HepG2 (cell line): ENCODE measurements around the gene SMO. TPM values are rescaled to one million over a fixed set of nuclear protein-coding genes. Genes with fewer than 3 reads are reported as not detected.
A peak's percentile ranks its signal among the peaks of the same experiment; 100 is the strongest.

Experiments
- ATAC-seq: fragments of 200-7000 bp; cut with Tn5 transposase; 3 replicates; pipeline ENCODE4 v1.9.1; 2020; ENCODE audit warnings: mild to moderate bottlenecking, moderate library complexity
- BruUV-seq: library from RNA; stranded (reverse); fragments of 400-500 nt; replicated peaks from 2 replicates; lab custom pipeline; 2021; lab: Mats Ljungman, UMichigan
- CTCF ChIA-PET: fragments of 300-600 bp; formaldehyde crosslinking; extraction: SDS; loops from one replicate; lab custom pipeline; 2021; ENCODE audit warnings: low total read pairs, inconsistent platforms, low intra/inter-chr PET ratio; lab: Yijun Ruan, JAX
- POLR2A ChIA-PET: fragments of 350-600 bp; sonication (Branson Sonifier 250); formaldehyde crosslinking; loops from one replicate; lab custom pipeline; 2020; ENCODE audit warnings: antibody characterized with exemption, inconsistent platforms; lab: Yijun Ruan, JAX
- DNase-seq: peaks from one replicate; pipeline ENCODE4 v3.0.0-alpha.2; 2015; ENCODE audit warnings: low spot score
- FAIRE-seq: peaks from 3 replicates; lab custom pipeline; 2011; peaks lifted over from hg19 to GRCh38; lab: Jason Lieb, UNC
- H2AFZ ChIP-seq: one replicate; pipeline ENCODE4 v1.6.1; 2011; ENCODE audit warnings: low read length, inconsistent platforms
- H3K27ac ChIP-seq: fragments of 300-600 bp; 3 replicates; pipeline ENCODE4 v1.8.0; 2011; ENCODE audit warnings: mixed run types, mild to moderate bottlenecking, mixed read lengths, low read length, inconsistent platforms; ENCODE audit not compliant: insufficient read depth; ENCODE audit errors: extremely low read length
- H3K27me3 ChIP-seq, 2 experiments: fragments of 200-600 bp in 1 of 2; 2 replicates in 1 of 2; 3 replicates in 1 of 2; pipeline versions ENCODE4 v1.6.0 to v1.8.0; 2011; ENCODE audit warnings: low read length in 2 of 2, mild to moderate bottlenecking in 2 of 2, moderate library complexity in 2 of 2, inconsistent platforms in 1 of 2; ENCODE audit not compliant: insufficient read depth in 2 of 2, control insufficient read depth in 1 of 2
- H3K36me3 ChIP-seq, 2 experiments: fragments of 200-600 bp in 1 of 2; replicated peaks in 1 of 2; 2 replicates in 1 of 2; 3 replicates in 1 of 2; pipeline versions ENCODE4 v1.5.1 to v1.8.0; 2011; ENCODE audit warnings: low read length in 2 of 2, inconsistent platforms in 1 of 2; ENCODE audit not compliant: insufficient read depth in 2 of 2, control insufficient read depth in 1 of 2
- H3K4me1 ChIP-seq: 2 replicates; pipeline ENCODE4 v1.5.1; 2012; ENCODE audit warnings: low read length, inconsistent platforms; ENCODE audit not compliant: insufficient read depth
- H3K4me2 ChIP-seq: 2 replicates; pipeline ENCODE4 v1.6.0; 2011; ENCODE audit warnings: low read depth, low read length, inconsistent platforms
- H3K4me3 ChIP-seq, 3 experiments: fragments of 200-600 bp in 1 of 3; sonication (generic), shearing (Covaris generic) in 1 of 3; replicated peaks in 1 of 3; 2 replicates each; pipeline ENCODE4 v1.5.1; 2011 to 2016; ENCODE audit warnings: low read length in 3 of 3, inconsistent platforms in 2 of 3, low read depth in 2 of 3, mild to moderate bottlenecking in 2 of 3, control low read depth in 1 of 3, mixed read lengths in 1 of 3; ENCODE audit not compliant: insufficient read depth in 1 of 3
- H3K79me2 ChIP-seq: one replicate; pipeline ENCODE4 v1.6.1; 2011; ENCODE audit warnings: low read length, inconsistent platforms; ENCODE audit not compliant: insufficient read depth
- H3K9ac ChIP-seq: 2 replicates; pipeline ENCODE4 v1.6.0; 2011; ENCODE audit warnings: mild to moderate bottlenecking, low read depth, low read length, inconsistent platforms; ENCODE audit not compliant: insufficient read depth
- H3K9me3 ChIP-seq: 2 replicates; pipeline ENCODE4 v1.5.1; 2012; ENCODE audit warnings: mild to moderate bottlenecking, low read length
- H4K20me1 ChIP-seq: 2 replicates; pipeline ENCODE4 v1.6.0; 2011; ENCODE audit warnings: inconsistent platforms, mild to moderate bottlenecking, low read length, moderate library complexity; ENCODE audit not compliant: insufficient read depth
- HOXD1 ChIP-seq: sonication (generic); formaldehyde crosslinking; IDR thresholded peaks from 2 replicates; pipeline ENCODE4 v1.5.0; 2020; ENCODE audit warnings: missing genetic modification reagents
- SPEN ChIP-seq: sonication (generic); formaldehyde crosslinking; IDR thresholded peaks from 2 replicates; pipeline ENCODE4 v1.5.1; 2020; ENCODE audit warnings: low read depth, mild to moderate bottlenecking, missing genetic modification reagents
- SSRP1 ChIP-seq: IDR thresholded peaks from 2 replicates; pipeline ENCODE4 v1.6.1; 2016; ENCODE audit warnings: control low read depth
- ZBTB1 ChIP-seq: sonication (generic); formaldehyde crosslinking; IDR thresholded peaks from 2 replicates; pipeline ENCODE4 v1.4.0; 2020; ENCODE audit warnings: missing genetic modification reagents, borderline replicate concordance
- ZBTB38 ChIP-seq: sonication (generic); formaldehyde crosslinking; IDR thresholded peaks from 2 replicates; pipeline ENCODE4 v1.5.1; 2020; ENCODE audit warnings: mild to moderate bottlenecking, missing genetic modification reagents
- ZNF12 ChIP-seq: sonication (generic); formaldehyde crosslinking; IDR thresholded peaks from 2 replicates; pipeline ENCODE4 v1.5.0; 2020; ENCODE audit warnings: missing genetic modification reagents
- ZNF180 ChIP-seq: sonication (generic); formaldehyde crosslinking; IDR thresholded peaks from 2 replicates; pipeline ENCODE4 v1.4.0; 2020; ENCODE audit warnings: low read depth, missing genetic modification reagents, borderline replicate concordance
- ZNF264 ChIP-seq: sonication (generic); formaldehyde crosslinking; IDR thresholded peaks from 2 replicates; pipeline ENCODE4 v1.4.0; 2020; ENCODE audit warnings: missing genetic modification reagents
- ZNF44 ChIP-seq: sonication (generic); formaldehyde crosslinking; IDR thresholded peaks from 2 replicates; pipeline ENCODE4 v1.5.1; 2020; ENCODE audit warnings: mild to moderate bottlenecking, missing genetic modification reagents
- ZNF460 ChIP-seq: sonication (generic); formaldehyde crosslinking; IDR thresholded peaks from 2 replicates; pipeline ENCODE4 v1.5.1; 2020; ENCODE audit warnings: missing genetic modification reagents, mild to moderate bottlenecking, borderline replicate concordance
- ZNF512 ChIP-seq: sonication (generic); formaldehyde crosslinking; IDR thresholded peaks from 2 replicates; pipeline ENCODE4 v1.4.0; 2020; ENCODE audit warnings: mild to moderate bottlenecking, missing genetic modification reagents
- WGBS: methylation state at CpG from one replicate; pipeline ENCODE4 v1.1.6; 2017; ENCODE audit warnings: low lambda C conversion rate; 5-methylcytosine and 5-hydroxymethylcytosine counted together
- in situ Hi-C: cut with HindIII; loops from 2 replicates; pipeline ENCODE4 v1.10.0; 2017; ENCODE audit warnings: low pct_unique_long_range_greater_than_20kb; ENCODE audit not compliant: extremely low pct_ligation_motif_present
- intact Hi-C: fragments of 100-400 bp; cut with micrococcal nuclease; formaldehyde crosslinking; loops from one replicate; pipeline ENCODE4 v1.10.0; 2022; ENCODE audit not compliant: unreplicated experiment
- polyA plus RNA-seq, 8 experiments: library from polyadenylated mRNA; depleted of rRNA in 3 of 8; stranded (reverse) in 7 of 8; unstranded in 1 of 8; fragments of >200 nt; fragmentation: Illumina TruSeq in 4 of 8; extraction: Trizol in 4 of 8; gene quantifications; 2 replicates each; pipeline versions ENCODE4 v1.2.1 to v1.2.3, GENCODE V29; 2011 to 2016; ENCODE audit warnings: low read depth in 4 of 8, missing spikeins in 1 of 8, mixed read lengths in 1 of 8; ENCODE audit not compliant: insufficient read depth in 1 of 8
- total RNA-seq, 5 experiments: library from RNA; depleted of rRNA; stranded (reverse); fragments of >200 nt; fragmentation: Illumina TruSeq; extraction: Trizol; gene quantifications; 2 replicates each; pipeline ENCODE4 v1.2.3, GENCODE V29; 2016; ENCODE audit warnings: low read depth in 1 of 5

The SMO gene
- total and polyA plus RNA-seq, 2 of the 13 experiments (the other 11 are each of a cell fraction or from before 2014, with no cell fraction given): 23.8 to 32.3 TPM

GRCh38 chr7:129157651-129158050 is 30.8 kb upstream of the SMO start:
- no peak overlapping the region for H3K4me3 ChIP-seq
- no TSS peak for BruUV-seq
- no peaks in the 10 kb centered on the region for H3K36me3 ChIP-seq
- no peak overlapping the region for H2AFZ ChIP-seq
- intact Hi-C loops: no loop called here
- H3K4me1 ChIP-seq: no peaks in the 10 kb centered on the region
- H3K9me3 ChIP-seq: no peaks in the 10 kb centered on the region
- ATAC-seq (no peak), DNase-seq (no peak), FAIRE-seq (no peak)
- no peak overlapping the region for H3K27ac ChIP-seq
- no peaks in the 10 kb centered on the region for H3K27me3 ChIP-seq
- no peak for TF ChIP-seq ZNF264
- TF ChIP-seq ZNF512 (CRISPR knock-in tag): no peak
- no peak for TF ChIP-seq HOXD1 (CRISPR knock-in tag)
- TF ChIP-seq SSRP1 (CRISPR knock-in tag): no peak
- no peak for TF ChIP-seq ZNF44 (CRISPR knock-in tag)
- no peak for TF ChIP-seq SPEN (CRISPR knock-in tag)
- TF ChIP-seq ZNF12: peak; percentile 92
- no peak for TF ChIP-seq ZNF180 (CRISPR knock-in tag)
- in situ Hi-C loops: no loop called here
- POLR2A ChIA-PET: no interaction called here
- 88% methylated on average over 9 of the region's 9 CpGs for WGBS
- CTCF ChIA-PET: no interaction called here
- H3K4me2 ChIP-seq: no peak overlapping the region
- no peaks in the 10 kb centered on the region for H4K20me1 ChIP-seq
- H3K79me2 ChIP-seq: no peaks in the 10 kb centered on the region
- no peak overlapping the region for H3K9ac ChIP-seq

- no TSS peak for BruUV-seq
Observed at GRCh38 chr7:129159539-129159938, 28.9 kb upstream of the SMO start.

More at GRCh38 chr7:129159539-129159938, 28.9 kb upstream of the SMO start:
- WGBS: 88% methylated on average over 2 of the region's 3 CpGs
- Histone ChIP-seq H3K79me2 (no peaks in the 10 kb centered on the region), H3K9me3 (no peaks in the 10 kb centered on the region), H2AFZ (no peak overlapping the region), H3K27ac (no peak overlapping the region)
- CTCF ChIA-PET: no interaction called here
- no peak for DNase-seq
- FAIRE-seq: no peak
- TF ChIP-seq ZNF460 (CRISPR knock-in tag) (peak; percentile 34; the same call in 1 of the 2 replicates), ZBTB38 (CRISPR knock-in tag) (no peak), ZBTB1 (no peak)
- TF ChIP-seq, all 625 proteins: peak for 1
- no peaks in the 10 kb centered on the region for H3K36me3 ChIP-seq
- no peak overlapping the region for H3K4me2 ChIP-seq
- H3K27me3 ChIP-seq: no peaks in the 10 kb centered on the region
- no peaks in the 10 kb centered on the region for H3K4me1 ChIP-seq
- POLR2A ChIA-PET: no interaction called here
- in situ Hi-C loops (no loop called here), intact Hi-C loops (no loop called here)
- H3K4me3 ChIP-seq: no peak overlapping the region
- H4K20me1 ChIP-seq: no peaks in the 10 kb centered on the region
- ATAC-seq: no peak; the same call in 2 of the 3 replicates
- H3K9ac ChIP-seq: no peak overlapping the region
